KG1 (cell line): Measurements from ENCODE around the gene TRIM72.
A peak's percentile ranks its signal among the peaks of the same experiment; 100 is the strongest.
"Not testable (repeated sequence)": the region's sequence is repeated elsewhere in the genome, so short reads cannot be mapped to it uniquely, and the experiment has no call there.

Experiments used
- DNase-seq: peaks from one replicate; lab custom pipeline; 2025; lab: John Stamatoyannopoulos, UW

Gene TRIM72

GRCh38 chr16:31213877-31214707 lies at the start of gene TRIM72:
TRIM72 (plus strand) TSS chr16:31214119; CDS start chr16:31214739, 620 bp downstream.
- DNase-seq, result no peak

- no peak for DNase-seq
These were observed 46.6 kb upstream of the TRIM72 start for GRCh38 chr16:31167315-31167714.

DNA sequence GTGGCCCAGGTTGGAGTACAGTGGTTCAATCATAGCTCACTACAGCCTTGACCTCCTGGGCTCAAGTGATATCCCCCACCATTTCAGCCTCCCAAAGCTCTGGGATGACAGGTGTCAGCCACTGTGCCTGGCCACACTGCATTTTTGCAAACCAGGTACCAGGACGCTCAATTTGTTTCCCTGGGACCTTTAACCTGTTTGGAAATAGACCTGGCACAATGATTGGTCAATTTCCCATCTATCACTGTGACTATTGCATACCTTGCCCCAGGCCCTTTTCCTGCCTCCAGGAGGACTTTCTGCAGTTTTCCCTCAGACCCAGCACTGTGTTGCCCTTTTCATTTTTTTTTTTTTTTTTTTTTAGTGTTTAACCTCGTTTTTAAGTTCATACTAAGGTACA lies 45.1 kb upstream of the TRIM72 start:
- no peak for DNase-seq

- DNase-seq, result not testable (repeated sequence)
These were observed 43.9 kb upstream of the TRIM72 start for GRCh38 chr16:31170048-31170447.

DNA sequence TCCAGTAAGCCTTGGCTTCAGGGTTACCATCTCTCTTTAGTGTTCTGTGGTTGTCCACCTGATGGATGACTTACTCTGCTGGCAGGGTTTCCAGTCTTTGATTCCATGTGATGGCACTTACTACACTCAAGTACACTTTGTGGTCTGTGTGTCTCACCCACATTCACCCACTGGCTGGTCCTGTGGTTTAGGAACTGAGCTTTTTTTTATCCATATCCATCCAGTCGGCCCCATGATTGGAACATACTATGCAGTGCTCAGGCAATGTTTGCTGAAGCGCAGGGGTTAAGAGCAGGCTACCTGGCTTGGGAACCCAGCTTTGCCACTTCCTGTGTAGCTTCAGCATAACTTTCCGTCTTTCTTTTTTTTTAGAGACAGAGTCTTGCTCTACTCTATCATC lies 36.8 kb upstream of the TRIM72 start:
- no peak for DNase-seq

GRCh38 chr16:31179219-31179746 lies 34.6 kb upstream of the TRIM72 start:
- no peak for DNase-seq

- DNase-seq, result peak; percentile 84
These were observed 34.0 kb upstream of the TRIM72 start, which contains the start of gene FUS for GRCh38 chr16:31179747-31180459. FUS (plus strand) TSS chr16:31180139; CDS start chr16:31180215, 76 bp downstream.

DNA sequence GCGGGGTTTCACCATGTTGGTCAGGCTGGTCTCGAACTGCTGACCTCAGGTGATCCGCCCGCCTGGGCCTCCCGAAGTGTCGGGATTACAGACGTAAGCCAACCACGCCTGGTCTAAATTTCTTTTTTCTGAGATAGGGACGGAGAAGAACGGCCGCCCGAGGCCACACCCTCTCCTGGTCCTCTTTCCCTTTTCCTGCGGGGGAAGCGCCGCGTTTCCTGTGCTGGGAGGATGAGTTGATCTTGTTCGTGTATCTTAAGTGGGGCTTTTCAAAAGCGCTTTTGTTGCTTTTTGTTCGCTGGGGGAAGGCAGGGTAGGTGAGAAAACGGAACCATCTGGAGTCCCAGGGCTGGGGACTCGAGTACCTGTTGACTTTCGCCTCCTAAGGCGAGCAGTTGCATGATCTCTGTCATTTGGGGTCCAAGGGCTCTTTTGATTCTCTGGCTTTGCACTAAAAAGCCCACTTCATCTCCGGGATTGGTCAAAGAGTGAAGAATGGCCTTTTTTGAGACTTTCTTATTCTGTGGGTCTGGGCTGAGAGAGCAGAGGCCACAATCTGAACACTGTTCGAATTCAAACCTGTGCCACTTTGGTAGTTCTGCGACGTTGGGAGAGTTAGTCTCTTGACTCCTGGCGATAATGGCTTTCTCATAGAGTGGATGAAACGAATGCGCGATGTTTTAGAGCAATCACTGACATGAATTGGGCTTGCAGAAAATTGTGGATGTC lies 32.7 kb upstream of the TRIM72 start:
- no peak for DNase-seq

DNA sequence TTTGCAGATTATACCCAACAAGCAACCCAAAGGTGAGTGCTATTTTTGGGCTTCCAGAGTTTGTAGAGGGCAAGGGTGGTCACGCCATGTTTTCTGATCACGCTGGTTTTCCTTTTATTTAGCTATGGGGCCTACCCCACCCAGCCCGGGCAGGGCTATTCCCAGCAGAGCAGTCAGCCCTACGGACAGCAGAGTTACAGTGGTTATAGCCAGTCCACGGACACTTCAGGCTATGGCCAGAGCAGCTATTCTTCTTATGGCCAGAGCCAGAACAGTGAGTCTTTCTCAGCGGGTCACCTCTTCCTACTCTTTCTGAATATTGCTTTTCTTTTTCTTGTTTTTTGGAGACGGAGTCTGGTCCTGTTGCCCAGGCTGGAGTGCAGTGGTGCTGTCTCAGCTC lies 31.5 kb upstream of the TRIM72 start:
- no peak for DNase-seq

- DNase-seq, result no peak
These were observed 30.2 kb upstream of the TRIM72 start for GRCh38 chr16:31183432-31184428.

DNA sequence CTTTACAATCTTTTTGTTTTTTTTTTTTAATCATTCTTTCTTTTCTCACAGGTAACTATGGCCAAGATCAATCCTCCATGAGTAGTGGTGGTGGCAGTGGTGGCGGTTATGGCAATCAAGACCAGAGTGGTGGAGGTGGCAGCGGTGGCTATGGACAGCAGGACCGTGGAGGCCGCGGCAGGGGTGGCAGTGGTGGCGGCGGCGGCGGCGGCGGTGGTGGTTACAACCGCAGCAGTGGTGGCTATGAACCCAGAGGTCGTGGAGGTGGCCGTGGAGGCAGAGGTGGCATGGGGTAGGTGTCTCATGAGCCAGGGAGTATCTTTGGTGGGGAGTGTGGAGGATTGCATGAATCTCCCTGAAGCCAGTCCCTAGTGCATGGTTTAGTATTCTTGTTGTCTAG lies 29.0 kb upstream of the TRIM72 start:
- DNase-seq, result no peak

DNA sequence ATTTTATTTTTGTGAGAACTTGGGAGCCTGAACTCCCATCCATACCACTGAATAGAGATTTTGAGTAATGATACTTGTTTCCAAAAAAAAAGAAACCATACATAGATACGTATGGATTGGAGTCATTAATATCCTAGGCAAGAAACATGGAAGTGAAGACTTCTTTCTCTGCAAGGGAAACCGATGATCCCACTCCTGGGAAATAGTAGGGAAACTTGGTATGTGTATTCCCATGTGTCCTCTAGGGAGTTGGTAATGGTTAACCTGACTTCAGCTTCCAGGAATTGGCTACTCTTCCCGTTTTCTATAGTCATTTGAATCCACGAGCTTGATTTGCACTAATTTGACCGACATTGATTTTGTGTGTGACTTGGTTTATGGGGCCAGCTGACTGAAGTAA lies 28.6 kb upstream of the TRIM72 start:
- no peak for DNase-seq

GRCh38 chr16:31186176-31186575 lies 27.7 kb upstream of the TRIM72 start:
- DNase-seq, result no peak

GRCh38 chr16:31186930-31187807 lies 26.8 kb upstream of the TRIM72 start:
- no peak for DNase-seq

DNA sequence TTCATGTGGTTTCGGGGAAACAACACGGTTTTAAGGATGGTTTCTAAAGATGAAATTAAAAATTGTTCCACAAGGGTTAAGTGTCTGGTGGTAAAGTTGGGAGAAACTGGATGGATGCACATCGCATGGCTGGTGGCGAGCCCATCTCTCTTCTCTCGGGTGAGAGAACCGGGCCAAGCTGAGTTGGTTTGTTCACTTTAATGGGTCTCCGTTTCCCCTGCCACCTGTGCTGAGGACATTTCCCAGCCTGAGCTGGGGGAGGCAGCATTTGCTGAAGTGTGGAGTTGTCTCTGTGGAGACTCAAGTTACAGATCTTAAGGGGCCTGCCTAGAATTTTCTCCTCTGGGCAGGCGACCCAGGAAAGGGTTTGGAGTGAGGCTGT lies 26.1 kb upstream of the TRIM72 start:
- no peak for DNase-seq

DNA sequence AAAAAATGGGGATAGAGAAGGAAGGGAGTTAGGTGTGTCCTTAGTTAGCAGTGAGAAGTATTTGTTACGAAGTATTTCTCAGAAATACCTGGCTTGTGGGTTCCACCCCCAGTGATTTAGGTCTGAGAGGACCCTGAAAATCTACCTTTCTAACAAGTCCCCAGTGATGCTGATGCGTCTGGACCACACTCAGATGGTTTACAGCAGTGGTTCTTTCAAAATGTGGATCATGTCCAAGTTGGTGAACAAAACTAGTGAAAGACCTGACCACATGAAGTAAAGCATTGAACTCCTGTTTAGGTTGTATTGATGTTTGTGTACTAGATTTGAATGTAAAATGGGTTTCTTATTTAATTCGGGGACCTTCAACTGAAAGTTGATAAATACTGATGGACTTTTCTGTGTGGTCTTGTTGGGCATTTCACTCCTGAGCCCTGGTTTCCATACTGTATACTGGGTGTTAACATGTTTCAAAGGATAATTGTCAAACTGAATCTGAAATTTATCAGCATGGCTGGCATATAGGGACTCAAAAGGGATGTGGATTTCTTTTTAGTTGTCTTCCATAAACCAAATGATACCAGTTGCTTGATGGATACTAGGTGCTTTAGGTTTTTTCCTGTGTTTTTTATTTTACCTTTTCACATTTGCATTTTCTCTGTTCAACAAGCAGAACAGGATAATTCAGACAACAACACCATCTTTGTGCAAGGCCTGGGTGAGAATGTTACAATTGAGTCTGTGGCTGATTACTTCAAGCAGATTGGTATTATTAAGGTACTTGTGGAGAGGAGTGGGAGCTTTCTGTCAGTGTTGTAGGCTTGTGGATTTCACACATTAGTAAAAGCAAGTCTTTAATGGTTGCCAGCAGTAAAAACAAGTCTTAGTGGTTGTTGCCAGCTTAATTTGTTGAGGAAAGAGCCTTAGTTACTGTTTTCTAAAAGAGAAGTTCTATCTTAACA lies 25.2 kb upstream of the TRIM72 start:
- no peak for DNase-seq

GRCh38 chr16:31189412-31189778 lies 24.5 kb upstream of the TRIM72 start:
- DNase-seq, result no peak

GRCh38 chr16:31190061-31190460 lies 23.9 kb upstream of the TRIM72 start:
- DNase-seq, result no peak
